Hepatocyte (in vitro differentiated cells): ENCODE data around the gene KCNJ16.

Source experiments
- CTCF ChIP-seq: fragments of 200-600 bp; sonication (generic); IDR thresholded peaks from 2 replicates; pipeline ENCODE4 v1.5.1; 2016; ENCODE audit warnings: antibody characterized with exemption, mild to moderate bottlenecking; ENCODE audit not compliant: poor library complexity
- EZH2phosphoT487 ChIP-seq: fragments of 200-600 bp; sonication (generic); IDR thresholded peaks from one replicate; pipeline ENCODE4 v1.6.1; 2018; ENCODE audit warnings: antibody characterized with exemption, mild to moderate bottlenecking, low read depth, moderate library complexity; ENCODE audit not compliant: unreplicated experiment, severe bottlenecking

GRCh38 chr17:70080541-70081347, 5.7 kb downstream of the KCNJ16 start:
- TF ChIP-seq EZH2phosphoT487 (no peak), CTCF (no peak)
